GM18520 (cell line): ENCODE data around the gene PRR14L.
A peak's percentile ranks its signal among the peaks of the same experiment; 100 is the strongest.

Source experiments
- ATAC-seq: cut with Tn5 transposase; IDR thresholded peaks from one replicate; pipeline ENCODE4 v1.9.1; 2021; ENCODE audit not compliant: unreplicated experiment

The PRR14L gene

GRCh38 chr22:31647066-31647465 lies 102.9 kb downstream of the PRR14L start:
- no peak for ATAC-seq

GRCh38 chr22:31646186-31647019 lies 103.5 kb downstream of the PRR14L start:
- ATAC-seq, result peak; percentile 38

- no peak for ATAC-seq
Observed at GRCh38 chr22:31639436-31640039, 110.4 kb downstream of the PRR14L start.

GRCh38 chr22:31637891-31638618 lies 111.9 kb downstream of the PRR14L start:
- ATAC-seq, result no peak

- no peak for ATAC-seq
Observed at GRCh38 chr22:31637447-31637890, 112.5 kb downstream of the PRR14L start.

GRCh38 chr22:31635638-31636306 lies 114.2 kb downstream of the PRR14L start:
- no peak for ATAC-seq

- ATAC-seq, result no peak
Observed at GRCh38 chr22:31631436-31631835, 118.5 kb downstream of the PRR14L start.
